HFFc6 (cell line): ENCODE results near the gene HMGA1. TPM values are rescaled to one million over a fixed set of nuclear protein-coding genes. Genes with fewer than 3 reads are reported as not detected.
A peak's percentile ranks its signal among the peaks of the same experiment; 100 is the strongest.

Experiments
- DNase-seq: peaks from one replicate; pipeline ENCODE4 v3.0.0-alpha.2; 2018
- H3K27ac Mint-ChIP-seq: 2 replicates; pipeline ENCODE4 v1.8.0; 2020; ENCODE audit warnings: mild to moderate bottlenecking, mixed read lengths
- H3K27me3 Mint-ChIP-seq: 2 replicates; pipeline ENCODE4 v1.8.0; 2021; ENCODE audit warnings: mild to moderate bottlenecking, moderate library complexity, mixed read lengths; ENCODE audit not compliant: insufficient read depth
- H3K36me3 Mint-ChIP-seq: 2 replicates; pipeline ENCODE4 v1.8.0; 2021; ENCODE audit warnings: low read depth, mixed read lengths
- H3K4me1 Mint-ChIP-seq: 2 replicates; pipeline ENCODE4 v1.8.0; 2020; ENCODE audit warnings: low read depth, mixed read lengths
- H3K4me3 Mint-ChIP-seq: 2 replicates; pipeline ENCODE4 v1.8.0; 2020; ENCODE audit warnings: mild to moderate bottlenecking, moderate library complexity, mixed read lengths
- H3K9me3 Mint-ChIP-seq: 2 replicates; pipeline ENCODE4 v1.8.0; 2020; ENCODE audit warnings: mild to moderate bottlenecking, mixed read lengths
- CTCF ChIP-seq: fragments of 200-600 bp; sonication (generic); IDR thresholded peaks from 2 replicates; pipeline ENCODE4 v1.5.0; 2021; ENCODE audit warnings: antibody characterized with exemption, mild to moderate bottlenecking
- total RNA-seq, 6 experiments: library from RNA; stranded (reverse); fragmentation: NEBNext Ultra II Directional; extraction: Animal tissue kit (Norgen Biotek cat#: 25700); gene quantifications; 2 replicates in 1 of 6; 3 replicates in 5 of 6; pipeline ENCODE4 v1.2.3, GENCODE V29; 2021

The HMGA1 gene
- total RNA-seq, 6 experiments from 2014 or later = 687 to 1,047 (median 1,018) TPM

GRCh38 chr6:34239500-34239825 is 2.8 kb downstream of the HMGA1 start:
- Mint-ChIP-seq H3K9me3 (no peaks in the 10 kb centered on the region), H3K27me3 (peaks cover 5% of the 10 kb centered on the region), H3K4me3 (peak overlapping the region; percentile 92), H3K36me3 (peaks cover 42% of the 10 kb centered on the region; the same call in 1 of the 2 replicates), H3K27ac (peak overlapping the region; percentile 98), H3K4me1 (peaks cover 70% of the 10 kb centered on the region)
- no peak for DNase-seq
- TF ChIP-seq CTCF = no peak

- H3K36me3 Mint-ChIP-seq = peaks cover 42% of the 10 kb centered on the region; the same call in 1 of the 2 replicates
- H3K9me3 Mint-ChIP-seq = no peaks in the 10 kb centered on the region
- no peak for DNase-seq
- peaks cover 72% of the 10 kb centered on the region for H3K4me1 Mint-ChIP-seq
- no peak for TF ChIP-seq CTCF
- peak overlapping the region; percentile 92 for H3K4me3 Mint-ChIP-seq
- peaks cover 5% of the 10 kb centered on the region for H3K27me3 Mint-ChIP-seq
- H3K27ac Mint-ChIP-seq = peak overlapping the region; percentile 98
Observed at GRCh38 chr6:34239893-34240292, 3.2 kb downstream of the HMGA1 start.

- H3K4me3 Mint-ChIP-seq = peak overlapping the region; percentile 92; the same call in 1 of the 2 replicates
- H3K9me3 Mint-ChIP-seq = no peaks in the 10 kb centered on the region
- no peak for DNase-seq
- TF ChIP-seq CTCF = no peak
- H3K4me1 Mint-ChIP-seq = peaks cover 79% of the 10 kb centered on the region
- peak overlapping the region; percentile 98 for H3K27ac Mint-ChIP-seq
- peaks cover 42% of the 10 kb centered on the region; the same call in 1 of the 2 replicates for H3K36me3 Mint-ChIP-seq
- peaks cover 5% of the 10 kb centered on the region for H3K27me3 Mint-ChIP-seq
Observed at GRCh38 chr6:34240329-34241248, 3.9 kb downstream of the HMGA1 start.

- no peak for DNase-seq
- Mint-ChIP-seq H3K27ac (peak overlapping the region; percentile 98), H3K27me3 (peaks cover 4% of the 10 kb centered on the region), H3K4me1 (peaks cover 85% of the 10 kb centered on the region), H3K4me3 (peak overlapping the region; percentile 68), H3K36me3 (peaks cover 42% of the 10 kb centered on the region; the same call in 1 of the 2 replicates), H3K9me3 (no peaks in the 10 kb centered on the region)
- no peak for TF ChIP-seq CTCF
Observed at GRCh38 chr6:34241351-34242215, 4.9 kb downstream of the HMGA1 start.

GRCh38 chr6:34242252-34243130 is 5.8 kb downstream of the HMGA1 start:
- no peaks in the 10 kb centered on the region for H3K9me3 Mint-ChIP-seq
- no peak for DNase-seq
- peaks cover 42% of the 10 kb centered on the region; the same call in 1 of the 2 replicates for H3K36me3 Mint-ChIP-seq
- H3K27me3 Mint-ChIP-seq = peaks cover 4% of the 10 kb centered on the region
- peaks cover 94% of the 10 kb centered on the region for H3K4me1 Mint-ChIP-seq
- H3K27ac Mint-ChIP-seq = peak overlapping the region; percentile 98
- peak overlapping the region; percentile 68 for H3K4me3 Mint-ChIP-seq
- TF ChIP-seq CTCF = no peak
